Dedifferentiated amniotic fluid mesenchymal stem cell (primary cell): ENCODE results near the gene DOP1A.

Experiments used
- DNase-seq: peaks from one replicate; pipeline ENCODE4 v3.0.0-alpha.2; 2016; ENCODE audit errors: extremely low spot score

DOP1A gene

GRCh38 chr6:83067448-83068439 is at the start of gene DOP1A:
Gene DOP1A, plus strand, starts transcription at chr6:83067671. Its CDS starts 29,307 bp downstream, at chr6:83096978.
- peak; percentile 94 for DNase-seq

GRCh38 chr6:83019741-83020140 is 47.7 kb upstream of the DOP1A start:
- DNase-seq: no peak

- DNase-seq: no peak
Observed at GRCh38 chr6:83031689-83032088, 35.8 kb upstream of the DOP1A start.

- DNase-seq: no peak
Observed at GRCh38 chr6:83038246-83038645, 29.2 kb upstream of the DOP1A start.

GRCh38 chr6:83042467-83043053 is 24.9 kb upstream of the DOP1A start:
- no peak for DNase-seq

- no peak for DNase-seq
Observed at GRCh38 chr6:83044091-83044768, 23.2 kb upstream of the DOP1A start.

GRCh38 chr6:83047065-83047754 is 20.3 kb upstream of the DOP1A start:
- DNase-seq: no peak

GRCh38 chr6:83051377-83052172 is 15.9 kb upstream of the DOP1A start:
- no peak for DNase-seq

- DNase-seq: no peak
Observed at GRCh38 chr6:83053678-83054077, 13.8 kb upstream of the DOP1A start.

- peak; percentile 56 for DNase-seq
Observed at GRCh38 chr6:83055366-83055964, 12.0 kb upstream of the DOP1A start.

GRCh38 chr6:83057705-83058321 is 9.7 kb upstream of the DOP1A start:
- DNase-seq: peak; percentile 33

- DNase-seq: peak; percentile 16
Observed at GRCh38 chr6:83061190-83061589, 6.3 kb upstream of the DOP1A start.

GRCh38 chr6:83062225-83062624 is 5.2 kb upstream of the DOP1A start:
- no peak for DNase-seq

GRCh38 chr6:83065511-83066192 is 1.8 kb upstream of the DOP1A start, which contains the start of gene UBE3D:
Gene UBE3D, minus strand, starts transcription at chr6:83065841. Its CDS starts 123 bp downstream, at chr6:83065718.
- peak; percentile 73 for DNase-seq

- DNase-seq: no peak
Observed at GRCh38 chr6:83068616-83069015, 1.1 kb downstream of the DOP1A start.

- DNase-seq: no peak
Observed at GRCh38 chr6:83069633-83070032, 2.2 kb downstream of the DOP1A start.

GRCh38 chr6:83071023-83071422 is 3.6 kb downstream of the DOP1A start:
- no peak for DNase-seq

GRCh38 chr6:83071707-83072106 is 4.2 kb downstream of the DOP1A start:
- DNase-seq: no peak

GRCh38 chr6:83072726-83073125 is 5.3 kb downstream of the DOP1A start:
- DNase-seq: no peak
